GM19043 (cell line): ENCODE results near the gene ALPK1.

Experiments used
- ATAC-seq: cut with Tn5 transposase; IDR thresholded peaks from one replicate; pipeline ENCODE4 v1.9.1; 2021; ENCODE audit warnings: low read depth; ENCODE audit not compliant: unreplicated experiment

Gene ALPK1

DNA sequence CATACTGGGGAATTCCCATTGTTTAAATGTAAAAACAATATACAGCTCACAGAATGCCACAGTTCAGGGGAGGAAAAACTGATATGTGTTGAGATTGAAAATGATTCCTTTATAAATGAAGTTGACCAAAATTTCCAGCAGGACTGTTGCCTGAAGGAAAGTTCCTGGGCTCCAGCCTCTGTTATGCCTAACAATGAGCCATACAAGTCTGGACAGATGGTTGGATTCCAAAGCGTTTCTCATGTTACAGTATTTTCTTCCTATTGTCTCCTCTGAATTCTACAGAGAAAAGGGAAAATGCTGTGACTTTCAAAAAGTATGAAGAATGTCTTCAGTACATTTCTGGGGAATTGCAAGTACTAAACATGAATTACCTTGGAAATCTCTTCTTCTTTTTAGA lies 73.3 kb downstream of the ALPK1 start:
- no peak for ATAC-seq

DNA sequence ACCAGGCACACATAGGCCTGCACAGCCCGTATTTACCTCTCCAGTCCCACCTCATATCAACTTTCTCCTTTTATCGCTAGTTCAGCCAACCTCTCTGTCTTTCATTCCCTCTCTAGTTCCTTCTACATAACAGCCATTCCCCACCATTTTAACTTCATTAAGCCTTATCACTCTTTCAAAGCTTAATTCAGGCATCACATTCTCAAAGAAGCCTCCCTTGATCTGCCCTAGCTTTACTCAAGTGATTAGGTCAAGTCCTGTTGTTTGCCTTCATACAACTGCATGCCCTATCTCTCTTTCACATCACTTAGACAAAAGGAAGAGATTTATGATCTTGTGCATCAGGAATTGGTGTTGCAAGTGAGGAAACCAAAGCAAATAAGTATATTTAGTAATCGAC lies 74.2 kb downstream of the ALPK1 start:
- no peak for ATAC-seq

DNA sequence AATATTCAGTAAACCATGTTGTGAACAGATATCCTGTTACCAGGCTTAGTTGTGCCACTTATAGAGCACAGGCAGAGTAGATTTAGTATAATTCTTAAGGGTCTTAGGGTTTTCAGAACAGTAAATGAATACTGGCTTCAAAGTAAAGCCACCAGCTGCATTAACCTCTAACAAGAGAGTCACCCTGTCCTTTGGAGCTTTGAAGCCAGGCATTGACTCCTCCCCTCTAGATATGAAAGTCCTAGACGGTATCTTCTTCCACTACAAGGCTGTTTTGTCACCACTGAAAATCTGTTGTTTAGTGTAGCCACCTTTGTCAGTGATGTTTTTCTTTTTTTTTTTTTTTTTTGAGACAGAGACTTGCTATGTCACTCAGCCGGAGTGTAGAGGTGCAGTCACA lies 77.7 kb downstream of the ALPK1 start:
- no peak for ATAC-seq

GRCh38 chr4:112377171-112377570 lies 80.0 kb downstream of the ALPK1 start:
- no peak for ATAC-seq

- no peak for ATAC-seq
Measured at GRCh38 chr4:112377594-112378242, 80.5 kb downstream of the ALPK1 start.

- no peak for ATAC-seq
Measured at GRCh38 chr4:112378243-112378620, 81.1 kb downstream of the ALPK1 start.

DNA sequence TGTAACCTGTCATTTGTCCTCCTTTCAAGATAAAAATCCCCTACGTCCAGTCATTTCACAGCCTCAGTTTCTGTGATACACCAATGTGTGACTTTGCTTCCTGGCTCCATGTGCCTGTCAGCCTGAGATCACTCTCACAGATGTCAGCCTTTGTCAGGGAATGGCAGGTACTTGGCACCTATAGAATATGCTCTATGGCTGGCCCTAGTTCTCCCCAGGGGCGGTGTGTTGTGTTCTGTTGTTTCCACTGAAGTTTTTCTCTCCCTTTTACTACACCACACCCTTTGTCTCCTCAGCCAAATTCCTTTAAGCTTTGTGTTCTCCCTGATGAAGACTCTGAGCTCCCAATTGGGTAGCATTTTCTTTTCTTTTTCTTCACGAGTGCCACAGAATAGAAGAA lies 81.7 kb downstream of the ALPK1 start:
- no peak for ATAC-seq

DNA sequence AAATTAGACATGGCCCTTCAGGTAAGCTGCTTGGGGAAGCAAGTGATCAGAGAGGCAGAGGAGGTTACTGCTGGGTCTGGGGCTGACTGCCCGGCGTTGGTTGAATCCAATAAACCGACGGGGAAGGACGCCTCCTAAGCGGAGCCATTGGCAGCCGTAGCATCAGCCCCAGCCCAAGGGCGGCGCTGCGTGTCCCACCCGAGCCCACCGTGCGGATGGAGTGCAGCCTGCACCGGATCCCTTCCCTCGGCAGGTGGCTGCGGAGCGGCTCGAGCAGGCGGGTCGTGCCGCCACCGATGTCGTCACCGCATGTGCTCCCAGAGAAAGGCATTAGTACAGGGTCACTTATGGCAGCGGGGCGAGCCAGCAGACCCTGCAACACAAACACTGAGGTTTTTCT lies 82.1 kb downstream of the ALPK1 start:
- no peak for ATAC-seq

- ATAC-seq = no peak
Measured at GRCh38 chr4:112381996-112382692, 85.0 kb downstream of the ALPK1 start.

- ATAC-seq = no peak
Measured at GRCh38 chr4:112386071-112386470, 88.9 kb downstream of the ALPK1 start.

GRCh38 chr4:112402098-112402497 lies 104.9 kb downstream of the ALPK1 start:
- no peak for ATAC-seq

GRCh38 chr4:112403101-112403945 lies 106.2 kb downstream of the ALPK1 start:
- no peak for ATAC-seq

GRCh38 chr4:112410364-112410763 lies 113.2 kb downstream of the ALPK1 start:
- ATAC-seq = no peak

DNA sequence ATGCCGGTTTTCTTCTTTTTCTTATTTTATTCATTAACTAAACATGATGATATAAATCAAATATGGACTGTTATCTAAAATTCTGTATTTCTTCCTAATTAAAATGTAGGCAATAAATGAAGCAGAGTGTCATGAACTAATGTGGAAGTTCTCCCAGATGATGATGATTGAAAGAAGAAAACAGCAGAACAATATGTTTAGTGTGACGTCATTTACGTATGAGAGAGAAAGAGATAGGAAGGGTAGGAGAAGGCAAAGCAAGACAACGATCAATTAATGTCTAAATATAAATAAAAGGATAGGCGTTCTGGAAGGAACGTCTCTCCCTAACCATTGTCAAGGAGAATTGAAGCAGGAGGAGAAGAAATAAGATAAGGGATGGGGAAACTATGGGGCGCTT lies 113.6 kb downstream of the ALPK1 start:
- no peak for ATAC-seq

- ATAC-seq = no peak
Measured at GRCh38 chr4:112411781-112412550, 114.8 kb downstream of the ALPK1 start.

DNA sequence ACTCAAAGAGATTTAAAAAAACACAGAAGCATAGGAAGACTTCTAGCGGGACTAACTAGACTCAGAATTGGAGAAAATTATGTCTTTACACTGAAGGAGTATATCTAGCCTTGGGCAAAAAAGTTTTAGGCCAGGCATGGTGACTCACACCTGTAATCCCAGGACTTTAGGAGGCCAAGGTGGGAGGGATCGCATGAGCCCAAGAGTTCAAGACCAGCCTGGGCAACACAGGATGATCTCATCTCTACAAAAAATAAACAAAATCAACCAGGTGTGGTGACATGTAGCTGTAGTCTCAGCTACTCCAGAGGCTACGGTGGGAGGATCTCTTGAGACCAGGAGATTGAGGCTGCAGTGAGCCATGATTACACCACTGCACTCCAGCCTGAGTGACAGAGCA lies 119.3 kb downstream of the ALPK1 start:
- ATAC-seq = no peak

GRCh38 chr4:112418092-112418491 lies 120.9 kb downstream of the ALPK1 start:
- no peak for ATAC-seq

DNA sequence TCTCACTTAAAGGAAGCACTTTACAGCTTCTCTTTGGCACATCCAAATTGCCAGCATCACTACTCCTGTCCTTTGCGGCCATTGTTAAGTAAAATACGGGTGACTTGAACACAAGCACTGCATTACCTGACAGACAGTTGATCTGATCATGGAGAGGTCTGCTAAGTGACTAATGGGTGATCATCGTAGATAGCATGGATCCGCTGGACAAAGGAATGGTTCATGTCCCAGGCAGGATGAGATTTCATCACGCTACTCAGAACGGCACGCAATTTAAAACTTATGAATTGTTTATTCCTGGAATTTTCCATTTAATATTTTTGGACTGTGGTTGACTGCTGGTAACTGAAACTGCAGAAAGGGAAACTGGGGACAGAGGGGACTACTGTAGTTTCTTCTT lies 124.7 kb downstream of the ALPK1 start:
- no peak for ATAC-seq

GRCh38 chr4:112422644-112423043 lies 125.5 kb downstream of the ALPK1 start:
- no peak for ATAC-seq

GRCh38 chr4:112423591-112423990 lies 126.4 kb downstream of the ALPK1 start:
- ATAC-seq = no peak

- no peak for ATAC-seq
Measured at GRCh38 chr4:112425823-112426222, 128.7 kb downstream of the ALPK1 start.
